GM12865 (cell line): ENCODE results near the gene IFI27L1.

ENCODE experiments used
- DNase-seq: peaks from one replicate; pipeline ENCODE4 v3.0.0; 2010; ENCODE audit warnings: low read depth
- H3K4me3 ChIP-seq: 2 replicates; pipeline ENCODE4 v1.5.1; 2011; ENCODE audit warnings: mild to moderate bottlenecking, low read depth, low read length, control low read depth
- CTCF ChIP-seq: IDR thresholded peaks from 2 replicates; pipeline ENCODE4 v1.5.1; 2011; ENCODE audit warnings: low read length, control low read depth, low read depth, inconsistent platforms; ENCODE audit not compliant: insufficient read depth; ENCODE audit errors: missing control alignments

The IFI27L1 gene

GRCh38 chr14:94125659-94126418 is 44.7 kb downstream of the IFI27L1 start:
- DNase-seq: no peak
- no peak for TF ChIP-seq CTCF
- no peak overlapping the region for H3K4me3 ChIP-seq

GRCh38 chr14:94126419-94126677 is 45.2 kb downstream of the IFI27L1 start:
- DNase-seq: no peak
- no peak for TF ChIP-seq CTCF
- H3K4me3 ChIP-seq: no peak overlapping the region

GRCh38 chr14:94126800-94127199 is 45.7 kb downstream of the IFI27L1 start:
- DNase-seq: no peak
- TF ChIP-seq CTCF: no peak
- no peak overlapping the region for H3K4me3 ChIP-seq

GRCh38 chr14:94127330-94127729 is 46.2 kb downstream of the IFI27L1 start:
- DNase-seq: no peak
- no peak overlapping the region for H3K4me3 ChIP-seq
- TF ChIP-seq CTCF: no peak

- no peak for DNase-seq
- H3K4me3 ChIP-seq: peak overlapping the region; percentile 87
- no peak for TF ChIP-seq CTCF
Observed at GRCh38 chr14:94128216-94128839, 47.2 kb downstream of the IFI27L1 start.

- H3K4me3 ChIP-seq: peak within 1 kb of the TSS; percentile 87
- DNase-seq: peak; percentile 85
- TF ChIP-seq CTCF: peak; percentile 19
Observed at GRCh38 chr14:94129111-94129757, 48.1 kb downstream of the IFI27L1 start, which contains the start of gene IFI27L2. Gene IFI27L2, minus strand, starts transcription at chr14:94129604. Its CDS starts 40 bp downstream, at chr14:94129564.
